Body of pancreas (tissue), 4 donors: Measurements from ENCODE around the gene KRTAP17-1. TPM values are rescaled to one million over a fixed set of nuclear protein-coding genes. Genes with fewer than 3 reads are reported as not detected.

Source experiments
- ATAC-seq: fragments of 150-250 bp; one replicate; pipeline ENCODE4 v1.9.1; 2016
- DNase-seq, 4 donors: peaks; one replicate each; pipeline ENCODE4 v3.0.0-alpha.2; 2019
- H3K27ac ChIP-seq, 4 donors: fragments of 200-600 bp; sonication (generic); 1 replicate in 3 of 4; 2 replicates in 1 of 4; pipeline versions ENCODE4 v1.5.1 to v1.6.1; 2016 to 2019; ENCODE audit warnings: mild to moderate bottlenecking in 1 of 4, mixed read lengths in 1 of 4, moderate library complexity in 1 of 4
- H3K27me3 ChIP-seq, 2 donors: fragments of 200-600 bp; sonication (generic); one replicate each; pipeline ENCODE4 v1.6.0; 2016; ENCODE audit warnings: mild to moderate bottlenecking in 1 of 2
- H3K36me3 ChIP-seq, 2 donors: fragments of 200-600 bp; sonication (generic); replicated peaks in 1 of 2; 2 replicates each; pipeline ENCODE4 v1.5.1; 2016; ENCODE audit warnings: low read depth in 2 of 2; ENCODE audit not compliant: insufficient read depth in 1 of 2
- H3K4me1 ChIP-seq: fragments of 200-600 bp; sonication (generic); one replicate; pipeline ENCODE4 v1.6.0; 2016
- H3K4me3 ChIP-seq, 2 donors: fragments of 200-600 bp; sonication (generic); 1 replicate in 1 of 2; 2 replicates in 1 of 2; pipeline ENCODE4 v1.5.1; 2016 to 2019
- H3K9me3 ChIP-seq, 3 donors: fragments of 200-600 bp; sonication (generic); 1 replicate in 2 of 3; 2 replicates in 1 of 3; pipeline ENCODE4 v1.5.1; 2016
- CTCF ChIP-seq, 7 experiments: fragments of 450-650 bp in 4 of 7; fragments of 200-600 bp in 3 of 7; sonication (generic) in 3 of 7; IDR thresholded peaks; one replicate each; pipeline ENCODE4 v1.5.1; 2016 to 2019; ENCODE audit warnings: antibody characterized with exemption in 7 of 7
- POLR2A ChIP-seq, 3 donors: fragments of 450-650 bp; IDR thresholded peaks; one replicate each; pipeline ENCODE4 v1.6.1; 2016; ENCODE audit warnings: antibody characterized with exemption in 3 of 3, mild to moderate bottlenecking in 2 of 3
- WGBS, 2 donors: methylation state at CpG; one replicate each; pipeline ENCODE4 v1.1.5; 2017; 5-methylcytosine and 5-hydroxymethylcytosine counted together
- intact Hi-C: fragments of 100-400 bp; cut with DNase I; formaldehyde crosslinking; loops from one replicate; pipeline ENCODE4 v1.15.1; 2023
- total RNA-seq, 2 donors: library from RNA; depleted of rRNA; stranded (reverse); fragments of >200 nt; gene quantifications; one replicate each; pipeline ENCODE4 v1.1.0, GENCODE V29; 2016

Gene KRTAP17-1
- total RNA-seq, 2 donors from 2014 or later, result not detected

- Histone ChIP-seq H3K4me3 (no peak overlapping the region), H3K36me3 (no peaks in the 10 kb centered on the region), H3K27ac (no peak overlapping the region), H3K27me3 (no peaks in the 10 kb centered on the region), H3K9me3 (no peaks in the 10 kb centered on the region), H3K4me1 (peaks cover 15% of the 10 kb centered on the region)
- WGBS, 2 donors, result 29 to 43% methylated on average over 2 of the region's 2 CpGs
- DNase-seq, result no peak
- intact Hi-C loops, result no loop called here
- TF ChIP-seq CTCF (IDR thresholded peaks at IDR 0.05) (no peak), POLR2A (IDR thresholded peaks at IDR 0.05) (no peak)
- ATAC-seq, result no peak
These were observed 24.2 kb upstream of the KRTAP17-1 start for GRCh38 chr17:41339571-41340172.

GRCh38 chr17:41338961-41339485, 23.5 kb upstream of the KRTAP17-1 start:
- no peak overlapping the region for H3K27ac ChIP-seq

GRCh38 chr17:41335747-41336146, 20.2 kb upstream of the KRTAP17-1 start:
- H3K4me3 ChIP-seq, result no peak overlapping the region
- no peaks in the 10 kb centered on the region for H3K36me3 ChIP-seq
- intact Hi-C loops, result no loop called here
- TF ChIP-seq POLR2A (IDR thresholded peaks at IDR 0.05), result no peak
- TF ChIP-seq CTCF (IDR thresholded peaks at IDR 0.05), result no peak
- H3K9me3 ChIP-seq, result no peaks in the 10 kb centered on the region
- no peak overlapping the region for H3K27ac ChIP-seq
- no peaks in the 10 kb centered on the region for H3K27me3 ChIP-seq
- DNase-seq (no peak), ATAC-seq (no peak)
- H3K4me1 ChIP-seq, result peaks cover 14% of the 10 kb centered on the region
- 87 to 95% methylated on average over 1 of the region's 1 CpG for WGBS, 2 donors

More at GRCh38 chr17:41338961-41339485, 23.5 kb upstream of the KRTAP17-1 start:
- Histone ChIP-seq H3K9me3 (no peaks in the 10 kb centered on the region), H3K27me3 (no peaks in the 10 kb centered on the region), H3K4me1 (peaks cover 15% of the 10 kb centered on the region), H3K4me3 (no peak overlapping the region), H3K36me3 (no peaks in the 10 kb centered on the region)
- TF ChIP-seq POLR2A (IDR thresholded peaks at IDR 0.05) (no peak), CTCF (IDR thresholded peaks at IDR 0.05) (no peak)
- ATAC-seq (peak; percentile 52), DNase-seq (no peak)
- 33 to 45% methylated on average over 5 of the region's 5 CpGs for WGBS, 2 donors
- intact Hi-C loops, result no loop called here

GRCh38 chr17:41334385-41335305, 19.1 kb upstream of the KRTAP17-1 start:
- H3K36me3 ChIP-seq, result no peaks in the 10 kb centered on the region
- intact Hi-C loops, result no loop called here
- DNase-seq (no peak), ATAC-seq (no peak)
- no peak overlapping the region for H3K27ac ChIP-seq
- H3K9me3 ChIP-seq, result no peaks in the 10 kb centered on the region
- peaks cover 6% of the 10 kb centered on the region for H3K4me1 ChIP-seq
- 62 to 70% methylated on average over 5 to 6 of the region's 6 CpGs for WGBS, 2 donors
- no peak for TF ChIP-seq CTCF (IDR thresholded peaks at IDR 0.05)
- no peak for TF ChIP-seq POLR2A (IDR thresholded peaks at IDR 0.05)
- H3K4me3 ChIP-seq, result no peak overlapping the region
- no peaks in the 10 kb centered on the region for H3K27me3 ChIP-seq
